GM21717 (cell line): ENCODE results near the gene CRP.
"Not testable (repeated sequence)": the region's sequence is repeated elsewhere in the genome, so short reads cannot be mapped to it uniquely, and the experiment has no call there.

ENCODE experiments used
- ATAC-seq: cut with Tn5 transposase; IDR thresholded peaks from one replicate; pipeline ENCODE4 v1.9.1; 2021; ENCODE audit warnings: mild to moderate bottlenecking, moderate library complexity; ENCODE audit not compliant: unreplicated experiment

Gene CRP

GRCh38 chr1:159700312-159700711, 14.1 kb downstream of the CRP start:
- no peak for ATAC-seq

GRCh38 chr1:159699653-159700052, 14.7 kb downstream of the CRP start:
- no peak for ATAC-seq

GRCh38 chr1:159699246-159699645, 15.1 kb downstream of the CRP start:
- ATAC-seq: no peak

- no peak for ATAC-seq
These were observed 26.9 kb downstream of the CRP start for GRCh38 chr1:159687511-159687910.

GRCh38 chr1:159686599-159687299, 27.6 kb downstream of the CRP start:
- no peak for ATAC-seq

- ATAC-seq: no peak
These were observed 35.5 kb downstream of the CRP start for GRCh38 chr1:159678939-159679338.

- no peak for ATAC-seq
These were observed 39.3 kb downstream of the CRP start for GRCh38 chr1:159675046-159675445.

- ATAC-seq: not testable (repeated sequence)
These were observed 42.0 kb downstream of the CRP start for GRCh38 chr1:159672390-159672789.

GRCh38 chr1:159669338-159669737, 45.1 kb downstream of the CRP start:
- no peak for ATAC-seq

GRCh38 chr1:159668739-159669138, 45.6 kb downstream of the CRP start:
- ATAC-seq: no peak

GRCh38 chr1:159664247-159664646, 50.1 kb downstream of the CRP start:
- ATAC-seq: no peak

GRCh38 chr1:159663552-159663951, 50.8 kb downstream of the CRP start:
- ATAC-seq: no peak
